ENCODE data around the gene CFHR3.

- TF ChIP-seq CTCF (IDR thresholded peaks at IDR 0.05): no peak
- no peak for TF ChIP-seq POLR2A (IDR thresholded peaks at IDR 0.05)
Measured at GRCh38 chr1:196734006-196734405, 40.6 kb upstream of the CFHR3 start.

All from breast epithelium (tissue), 3 donors.